ENCODE measurements around the gene MARVELD1.

MARVELD1 gene

DNA sequence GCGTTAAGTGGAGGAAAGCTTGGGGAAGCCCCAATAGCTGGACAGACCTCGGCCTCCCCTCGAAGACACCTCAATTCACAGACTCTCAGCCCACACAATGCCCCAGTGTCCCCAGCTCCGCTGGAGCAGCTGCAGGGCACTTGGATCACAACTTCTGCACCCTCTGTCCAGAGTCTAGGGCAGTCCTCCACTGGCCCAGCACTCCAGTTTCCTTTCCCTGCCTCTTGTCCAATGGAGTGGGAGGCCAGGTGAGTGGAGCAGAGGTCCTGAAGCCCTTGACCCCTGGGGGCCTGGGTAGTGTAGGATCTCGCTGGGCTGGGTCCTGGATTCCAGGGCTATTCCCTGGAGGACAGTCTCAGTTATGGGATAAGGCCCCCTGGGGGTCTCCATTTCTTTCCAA is 46.4 kb downstream of the MARVELD1 start:
- DNase-seq = no peak

DNA sequence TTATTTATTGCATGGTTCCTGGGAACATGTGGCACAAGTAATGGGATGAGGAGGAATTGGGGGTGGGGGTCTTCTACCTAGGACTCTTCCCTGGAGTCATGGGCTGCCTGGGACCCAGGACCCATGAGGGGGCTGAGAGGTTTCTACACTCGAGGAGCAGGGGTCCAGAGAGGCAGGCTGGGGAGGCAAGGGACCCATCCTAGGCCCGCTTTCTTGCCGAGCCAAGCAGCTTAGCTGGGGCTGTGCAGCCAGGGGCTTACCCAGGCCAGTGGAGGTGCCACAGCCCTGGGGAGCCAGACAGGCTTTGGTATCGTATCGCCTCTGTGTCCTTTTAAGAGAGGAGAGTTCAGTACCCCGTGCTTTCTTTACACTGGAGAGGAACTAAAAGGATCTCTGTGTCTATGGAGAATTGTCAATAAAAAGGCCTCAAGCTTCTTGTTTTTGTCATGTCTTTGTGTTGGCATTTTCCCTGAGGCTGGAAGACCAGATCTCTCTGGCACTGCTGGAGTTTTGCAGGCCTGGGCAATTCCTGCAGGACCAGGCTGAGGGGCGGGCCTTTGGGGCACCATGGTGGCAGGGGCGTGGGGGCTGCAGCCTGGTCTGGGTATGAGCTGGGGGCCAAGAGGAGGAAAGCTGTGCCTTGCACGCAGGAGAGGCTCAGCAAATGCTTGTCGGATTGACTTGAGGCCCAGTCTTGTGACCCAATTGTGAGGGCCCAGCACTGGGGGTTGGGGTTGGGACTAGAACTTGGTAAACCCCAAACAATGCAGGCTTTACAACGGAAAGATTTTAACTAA is 47.1 kb downstream of the MARVELD1 start:
- DNase-seq = no peak

DNA sequence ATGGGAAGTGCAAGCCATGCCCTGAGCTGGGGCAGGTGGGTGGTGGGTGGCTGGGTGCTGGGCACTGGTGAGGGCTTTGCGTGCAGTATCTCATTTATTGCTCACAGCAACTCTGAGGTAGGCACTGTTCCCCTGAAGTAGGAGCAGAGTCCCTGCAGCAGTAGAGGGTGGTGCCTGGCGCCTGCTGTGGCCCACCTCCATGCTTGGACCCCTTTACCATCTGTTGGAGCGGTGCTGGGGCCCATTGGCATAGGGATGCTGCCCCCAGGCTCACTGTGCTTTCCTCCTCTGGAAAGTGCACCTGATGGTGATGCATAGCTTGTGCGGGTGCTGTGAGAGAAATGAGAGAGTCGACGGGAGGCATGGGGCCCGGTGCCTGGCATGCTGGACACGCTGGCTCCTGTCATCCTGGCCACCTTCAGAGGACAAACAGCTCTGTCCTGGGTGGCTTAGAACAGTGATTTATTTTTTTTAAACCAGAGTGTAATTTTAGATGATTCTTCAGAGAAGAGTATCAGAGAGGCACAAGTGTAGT is 47.9 kb downstream of the MARVELD1 start:
- DNase-seq = no peak

DNA sequence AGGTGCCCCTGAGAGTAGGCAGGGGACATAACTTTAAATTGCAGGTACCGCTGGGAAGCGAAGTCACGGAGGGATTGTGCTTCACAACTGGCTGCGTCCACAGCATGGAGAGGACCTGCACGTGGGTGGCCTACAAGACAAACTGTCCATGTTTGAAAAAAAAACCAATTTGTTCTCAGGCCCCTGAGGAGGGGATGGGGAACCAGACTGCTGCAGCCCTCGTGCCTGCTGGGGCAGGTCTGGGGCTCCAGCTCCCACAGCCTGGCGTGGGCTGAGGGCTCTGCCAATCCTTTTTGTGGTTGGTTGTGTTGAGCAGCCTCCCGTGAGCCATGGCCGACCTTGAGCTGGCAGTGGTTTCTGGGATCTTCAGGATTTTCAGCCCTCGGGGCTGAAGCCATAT is 48.5 kb downstream of the MARVELD1 start:
- DNase-seq = no peak

DNA sequence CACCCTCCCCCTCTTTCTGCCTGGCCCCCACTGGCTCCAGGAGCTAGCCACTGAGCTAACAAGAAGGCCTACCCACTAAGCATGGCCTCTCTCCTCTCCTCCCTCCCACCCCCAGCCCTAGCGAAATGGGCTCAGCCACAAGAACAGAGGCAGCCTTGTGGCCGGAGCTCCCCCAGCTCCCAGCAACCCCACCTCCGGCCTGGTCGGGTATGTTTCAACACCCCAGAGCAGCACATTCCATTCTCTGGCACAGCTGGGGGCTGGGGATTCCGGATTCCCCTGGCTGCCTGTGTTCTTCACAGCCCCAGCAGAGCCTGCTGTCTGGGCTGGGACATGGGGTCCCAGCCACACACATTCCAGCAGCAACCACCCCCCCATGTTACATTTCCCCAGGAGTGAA is 49.3 kb downstream of the MARVELD1 start:
- peak; percentile 45 for DNase-seq

DNA sequence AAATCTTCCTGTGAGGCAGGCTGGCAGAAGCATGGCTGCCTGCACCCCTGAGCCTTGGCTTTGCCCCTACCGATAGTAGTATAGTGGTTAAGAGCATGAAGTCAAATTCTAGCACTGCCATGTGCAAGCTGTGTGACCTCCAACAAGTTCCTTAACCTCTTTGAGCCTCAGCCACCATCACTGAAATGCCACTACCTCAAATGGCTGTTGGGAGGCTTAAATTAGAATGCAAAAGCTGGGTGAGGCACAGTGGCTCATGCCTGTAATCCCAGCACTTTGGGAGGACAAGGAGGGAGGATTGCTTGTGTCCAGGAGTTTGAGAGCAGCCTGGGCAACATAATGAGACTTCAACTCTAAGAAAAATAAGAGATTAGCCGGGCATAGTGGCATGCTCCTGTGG is 49.9 kb downstream of the MARVELD1 start:
- DNase-seq = no peak

DNA sequence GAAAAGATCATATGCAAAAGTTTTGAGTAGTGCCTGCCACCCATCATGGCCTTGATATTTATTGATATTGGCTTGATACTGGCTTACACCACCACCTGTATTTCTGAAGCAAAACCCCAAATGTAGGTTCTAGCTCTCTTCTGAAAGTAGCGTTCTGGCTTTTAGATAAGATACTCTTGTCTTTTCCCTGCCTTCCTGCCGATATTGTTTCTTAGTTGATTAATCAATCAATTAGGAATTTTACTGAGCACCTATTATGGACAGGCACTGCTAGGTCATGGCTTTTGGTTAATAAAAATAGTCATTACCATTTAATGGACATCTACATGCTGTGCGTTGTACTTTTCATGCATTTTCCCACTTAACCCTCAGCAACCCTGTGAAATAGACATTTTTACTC is 50.4 kb downstream of the MARVELD1 start:
- DNase-seq = no peak

DNA sequence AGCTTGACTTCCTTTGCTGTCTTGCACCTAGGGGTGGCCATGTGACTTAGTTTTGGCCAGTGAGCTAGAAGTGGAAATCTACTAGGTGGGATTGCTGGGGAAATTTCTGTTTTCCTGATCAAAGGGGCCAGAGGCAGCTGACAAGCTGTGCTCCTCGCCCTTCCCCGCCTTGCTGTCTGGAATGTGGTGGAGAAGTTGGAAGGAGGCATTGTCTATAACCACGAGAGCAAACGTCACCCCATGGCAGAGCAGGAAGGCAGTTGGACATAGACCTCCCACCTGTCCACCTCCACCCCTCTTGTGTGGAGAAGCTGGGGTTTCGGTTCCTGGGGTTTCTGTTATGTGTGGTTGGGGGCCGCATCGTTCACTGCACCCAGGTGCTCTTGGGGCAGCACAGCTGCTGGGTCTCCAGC is 51.0 kb downstream of the MARVELD1 start:
- DNase-seq = no peak

DNA sequence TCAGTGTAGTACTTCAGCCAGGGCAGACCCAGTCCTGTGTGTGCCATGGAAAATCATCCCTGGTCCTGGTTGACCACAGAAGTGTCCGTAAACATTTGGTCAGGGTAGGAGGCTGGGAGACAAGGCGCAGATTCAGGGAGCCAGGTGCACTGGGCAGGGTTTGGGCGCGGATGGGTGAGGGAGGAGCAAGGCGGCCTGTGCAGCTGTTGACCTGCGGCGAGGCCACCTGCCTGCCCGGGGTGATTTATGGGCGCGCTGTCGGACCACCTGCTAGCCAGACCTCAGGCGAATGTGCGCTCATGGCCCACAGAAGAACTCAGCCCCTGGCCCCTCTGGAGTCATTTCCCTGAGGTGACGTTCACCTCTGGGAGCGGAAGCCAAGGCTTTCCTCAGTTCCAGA is 51.7 kb downstream of the MARVELD1 start:
- peak; percentile 57 for DNase-seq

DNA sequence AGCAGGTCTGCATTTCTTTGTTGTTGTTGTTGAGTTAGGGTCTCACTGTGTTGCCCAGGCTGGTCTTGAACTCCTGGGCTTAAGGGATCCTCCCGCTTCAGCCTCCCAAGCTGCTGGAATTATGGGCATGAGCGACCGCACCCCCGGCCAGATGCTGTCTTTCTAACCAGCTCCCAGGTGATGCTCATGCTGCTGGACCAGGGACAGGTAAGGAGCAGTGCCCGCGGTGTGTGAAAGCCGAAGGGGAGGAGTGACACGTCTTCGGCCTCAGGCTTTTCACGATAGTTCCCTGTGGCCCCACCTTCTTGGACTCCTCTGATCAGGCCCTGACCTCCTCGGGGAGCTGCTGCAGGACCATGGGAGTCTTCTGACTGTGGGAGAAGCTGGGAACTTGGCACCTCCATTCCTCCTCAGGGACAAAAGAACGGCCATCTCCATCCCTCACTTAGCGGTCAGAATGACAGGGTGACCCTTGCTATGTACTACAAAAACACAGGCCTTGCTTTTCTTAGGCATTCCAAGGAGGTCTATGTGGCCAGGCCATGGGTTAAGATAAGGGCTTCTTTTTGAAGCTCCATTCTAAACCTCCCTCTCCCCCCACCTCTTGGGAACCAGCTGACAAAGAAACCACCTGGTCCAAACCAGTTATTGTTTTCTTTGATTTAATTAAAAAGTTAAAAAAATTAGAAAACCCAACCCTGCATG is 52.7 kb downstream of the MARVELD1 start:
- DNase-seq = no peak

DNA sequence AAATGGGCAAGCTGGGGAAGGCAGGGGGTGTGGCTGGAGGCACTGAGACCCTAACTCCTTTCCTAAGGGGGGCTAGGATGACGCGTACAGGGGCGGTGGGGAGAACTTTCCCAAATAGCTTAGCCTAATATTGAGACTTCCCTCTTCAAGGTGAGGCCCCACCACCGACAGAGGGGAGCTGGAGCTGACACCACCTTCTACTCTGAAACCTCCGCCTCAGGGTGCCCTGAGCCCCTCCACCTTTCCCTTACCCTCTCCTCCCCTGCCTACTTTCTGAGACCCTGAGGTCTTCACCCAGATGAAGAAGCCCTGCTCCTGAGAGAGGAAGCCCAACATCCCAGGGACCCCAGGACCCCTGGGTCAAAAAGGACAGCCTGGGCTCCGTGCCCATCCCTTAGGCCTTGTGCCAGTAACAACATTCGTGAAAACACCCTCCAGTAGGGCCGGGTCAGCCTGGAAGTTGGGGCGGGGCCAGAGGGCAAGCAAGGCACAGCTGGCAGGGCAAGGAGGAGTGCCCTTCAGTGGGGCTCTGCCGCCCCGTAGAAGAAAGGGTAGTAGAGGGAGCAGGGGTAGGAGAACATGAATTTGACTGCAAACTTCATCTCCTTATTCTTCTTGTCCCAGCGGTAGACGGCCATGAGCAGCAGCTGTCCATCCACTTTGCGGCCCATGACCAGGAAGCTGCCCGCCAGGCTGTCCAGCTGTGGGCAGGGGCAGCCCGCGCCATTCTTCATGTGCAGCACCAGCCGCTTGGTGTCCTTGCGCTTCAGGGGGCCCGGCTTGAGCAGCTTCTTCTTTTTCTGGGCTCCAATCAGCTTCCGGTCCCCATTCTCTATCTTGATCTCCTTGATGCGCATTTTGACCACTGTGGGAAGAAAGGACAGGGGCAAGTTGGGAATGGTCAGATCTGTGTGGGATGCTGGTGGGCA is 53.7 kb downstream of the MARVELD1 start:
- no peak for DNase-seq
